Astrocyte (in vitro differentiated cells and primary cell): ENCODE results near the gene EYA2. TPM values are rescaled to one million over a fixed set of nuclear protein-coding genes. Genes with fewer than 3 reads are reported as not detected.

Source experiments
- DNase-seq: peaks from one replicate; pipeline ENCODE4 v3.0.0-alpha.2; 2010; ENCODE audit warnings: low read depth
- FAIRE-seq: peaks from 2 replicates; lab custom pipeline; 2011; peaks lifted over from hg19 to GRCh38; lab: Jason Lieb, UNC
- H2AFZ ChIP-seq: 2 replicates; pipeline ENCODE4 v1.6.0; 2012; ENCODE audit warnings: low read depth, low read length, inconsistent platforms
- H3K27ac ChIP-seq: 2 replicates; pipeline ENCODE4 v1.5.1; 2011; ENCODE audit warnings: low read depth, low read length, inconsistent platforms
- H3K27me3 ChIP-seq: 2 replicates; pipeline ENCODE4 v1.6.0; 2011; ENCODE audit warnings: low read length, inconsistent platforms; ENCODE audit not compliant: insufficient read depth
- H3K36me3 ChIP-seq: 2 replicates; pipeline ENCODE4 v1.5.1; 2011; ENCODE audit warnings: low read length, inconsistent platforms; ENCODE audit not compliant: insufficient read depth
- H3K4me1 ChIP-seq: 2 replicates; pipeline ENCODE4 v1.5.1; 2011; ENCODE audit warnings: low read length, inconsistent platforms; ENCODE audit not compliant: insufficient read depth
- H3K4me2 ChIP-seq: 2 replicates; pipeline ENCODE4 v1.6.0; 2012; ENCODE audit warnings: low read length, inconsistent platforms
- H3K4me3 ChIP-seq: 2 replicates; pipeline ENCODE4 v1.5.1; 2011; ENCODE audit warnings: low read depth, mild to moderate bottlenecking, low read length, inconsistent platforms; ENCODE audit not compliant: insufficient read depth
- H3K79me2 ChIP-seq: 2 replicates; pipeline ENCODE4 v1.6.0; 2012; ENCODE audit warnings: mild to moderate bottlenecking, low read length, inconsistent platforms; ENCODE audit not compliant: insufficient read depth
- H3K9ac ChIP-seq: 2 replicates; pipeline ENCODE4 v1.6.0; 2012; ENCODE audit warnings: mild to moderate bottlenecking, low read length, inconsistent platforms
- H3K9me3 ChIP-seq: 2 replicates; pipeline ENCODE4 v1.5.1; 2012; ENCODE audit warnings: low read depth, mild to moderate bottlenecking, low read length, inconsistent platforms; ENCODE audit not compliant: insufficient read depth
- H4K20me1 ChIP-seq: 2 replicates; pipeline ENCODE4 v1.6.0; 2012; ENCODE audit warnings: low read length, inconsistent platforms; ENCODE audit not compliant: insufficient read depth
- H3K27ac Mint-ChIP-seq: one replicate; pipeline ENCODE4 v1.8.0; 2021; ENCODE audit warnings: mild to moderate bottlenecking, mixed read lengths; ENCODE audit not compliant: unreplicated experiment
- H3K27me3 Mint-ChIP-seq: one replicate; pipeline ENCODE4 v1.8.0; 2021; ENCODE audit warnings: low read depth, mixed read lengths; ENCODE audit not compliant: unreplicated experiment
- H3K36me3 Mint-ChIP-seq: one replicate; pipeline ENCODE4 v1.8.0; 2021; ENCODE audit warnings: low read depth, mixed read lengths; ENCODE audit not compliant: unreplicated experiment
- H3K4me1 Mint-ChIP-seq: one replicate; pipeline ENCODE4 v1.8.0; 2021; ENCODE audit warnings: low read depth, mixed read lengths; ENCODE audit not compliant: unreplicated experiment
- H3K4me3 Mint-ChIP-seq: one replicate; pipeline ENCODE4 v1.8.0; 2021; ENCODE audit warnings: mild to moderate bottlenecking, moderate library complexity, mixed read lengths; ENCODE audit not compliant: unreplicated experiment
- H3K9me3 Mint-ChIP-seq: one replicate; pipeline ENCODE4 v1.8.0; 2021; ENCODE audit warnings: mild to moderate bottlenecking, mixed read lengths; ENCODE audit not compliant: unreplicated experiment
- CTCF ChIP-seq: IDR thresholded peaks from 2 replicates; pipeline ENCODE4 v1.5.1; 2011; ENCODE audit warnings: low read depth, mild to moderate bottlenecking, inconsistent platforms, low read length, moderate library complexity; ENCODE audit not compliant: insufficient read depth
- EZH2 ChIP-seq: IDR thresholded peaks from 2 replicates; pipeline ENCODE4 v1.6.1; 2012; ENCODE audit warnings: mild to moderate bottlenecking, low read length, inconsistent platforms; ENCODE audit not compliant: insufficient read depth
- total RNA-seq: library from RNA; stranded (reverse); gene quantifications from 2 replicates; pipeline ENCODE4 v1.2.1, GENCODE V29; 2021

Gene EYA2
- total RNA-seq, 1 donor from 2014 or later = 1.5 TPM

GRCh38 chr20:47211036-47211435, 316.4 kb downstream of the EYA2 start:
- Histone ChIP-seq H3K79me2 (peaks cover 6% of the 10 kb centered on the region), H2AFZ (no peak overlapping the region), H3K4me2 (no peak overlapping the region), H3K27me3 (no peaks in the 10 kb centered on the region), H3K4me1 (no peaks in the 10 kb centered on the region), H4K20me1 (no peaks in the 10 kb centered on the region), H3K9ac (no peak overlapping the region), H3K36me3 (peaks cover 31% of the 10 kb centered on the region), H3K9me3 (peaks cover 2% of the 10 kb centered on the region), H3K4me3 (no peak overlapping the region), H3K27ac (no peak overlapping the region)
- H3K4me1 Mint-ChIP-seq = no peaks in the 10 kb centered on the region
- FAIRE-seq (no peak), DNase-seq (no peak)
- H3K36me3 Mint-ChIP-seq = peaks cover 4% of the 10 kb centered on the region
- TF ChIP-seq CTCF (no peak), EZH2 (no peak)
- no peaks in the 10 kb centered on the region for H3K9me3 Mint-ChIP-seq
- no peak overlapping the region for H3K4me3 Mint-ChIP-seq
- H3K27me3 Mint-ChIP-seq = no peaks in the 10 kb centered on the region
- H3K27ac Mint-ChIP-seq = no peak overlapping the region

GRCh38 chr20:47212606-47213207, 318.1 kb downstream of the EYA2 start:
- H3K4me2 ChIP-seq = no peak overlapping the region
- H3K4me3 ChIP-seq = no peak overlapping the region
- H3K9me3 ChIP-seq = peaks cover 2% of the 10 kb centered on the region
- H3K36me3 Mint-ChIP-seq = peaks cover 4% of the 10 kb centered on the region
- FAIRE-seq (no peak), DNase-seq (no peak)
- H3K36me3 ChIP-seq = peaks cover 35% of the 10 kb centered on the region
- H3K27me3 Mint-ChIP-seq = no peaks in the 10 kb centered on the region
- H3K9me3 Mint-ChIP-seq = no peaks in the 10 kb centered on the region
- no peak overlapping the region for H3K27ac ChIP-seq
- no peaks in the 10 kb centered on the region for H3K27me3 ChIP-seq
- H3K9ac ChIP-seq = no peak overlapping the region
- TF ChIP-seq CTCF = no peak
- no peak for TF ChIP-seq EZH2
- no peak overlapping the region for H3K4me3 Mint-ChIP-seq
- H3K79me2 ChIP-seq = peaks cover 6% of the 10 kb centered on the region
- no peaks in the 10 kb centered on the region for H3K4me1 ChIP-seq
- no peak overlapping the region for H3K27ac Mint-ChIP-seq
- H4K20me1 ChIP-seq = no peaks in the 10 kb centered on the region
- no peaks in the 10 kb centered on the region for H3K4me1 Mint-ChIP-seq
- no peak overlapping the region for H2AFZ ChIP-seq

- DNase-seq (no peak), FAIRE-seq (no peak)
- H3K36me3 ChIP-seq = peaks cover 35% of the 10 kb centered on the region
- no peaks in the 10 kb centered on the region for H3K9me3 Mint-ChIP-seq
- H2AFZ ChIP-seq = no peak overlapping the region
- peaks cover 6% of the 10 kb centered on the region for H3K79me2 ChIP-seq
- no peaks in the 10 kb centered on the region for H3K9me3 ChIP-seq
- no peak overlapping the region for H3K4me2 ChIP-seq
- no peak overlapping the region for H3K27ac Mint-ChIP-seq
- peaks cover 10% of the 10 kb centered on the region for H3K36me3 Mint-ChIP-seq
- H4K20me1 ChIP-seq = no peaks in the 10 kb centered on the region
- TF ChIP-seq EZH2 = no peak
- TF ChIP-seq CTCF = no peak
- H3K27me3 ChIP-seq = no peaks in the 10 kb centered on the region
- H3K9ac ChIP-seq = no peak overlapping the region
- no peak overlapping the region for H3K27ac ChIP-seq
- H3K4me1 ChIP-seq = no peaks in the 10 kb centered on the region
- no peak overlapping the region for H3K4me3 Mint-ChIP-seq
- no peaks in the 10 kb centered on the region for H3K27me3 Mint-ChIP-seq
- no peak overlapping the region for H3K4me3 ChIP-seq
- no peaks in the 10 kb centered on the region for H3K4me1 Mint-ChIP-seq
Measured at GRCh38 chr20:47213966-47214365, 319.3 kb downstream of the EYA2 start.
